SK-N-SH treated with all-trans-retinoic acid at 6 μM for 48 hours (cell line): Measurements from ENCODE around the gene PDGFA.

Source experiments
- ATAC-seq: fragments of 200-7000 bp; cut with Tn5 transposase; 3 replicates; pipeline ENCODE4 v1.9.1; 2020; ENCODE audit warnings: mild to moderate bottlenecking, moderate library complexity
- ARNTL ChIP-seq: fragments of 450-650 bp; formaldehyde crosslinking; IDR thresholded peaks from 2 replicates; pipeline ENCODE4 v1.5.0; 2020; ENCODE audit warnings: low read depth, mild to moderate bottlenecking, moderate library complexity, borderline replicate concordance
- BACH2 ChIP-seq: fragments of 250-450 bp; sonication (Bioruptor Pico); IDR thresholded peaks from 2 replicates; pipeline ENCODE4 v1.9.0; 2021; ENCODE audit warnings: mild to moderate bottlenecking, borderline replicate concordance
- CSDC2 ChIP-seq: fragments of 250-450 bp; sonication (Bioruptor Pico); IDR thresholded peaks from 2 replicates; pipeline ENCODE4 v1.5.0; 2020; ENCODE audit warnings: mild to moderate bottlenecking, moderate library complexity
- ISL1 ChIP-seq: fragments of 250-450 bp; sonication (Bioruptor Pico); IDR thresholded peaks from 2 replicates; pipeline ENCODE4 v2.1.2; 2022; ENCODE audit warnings: mild to moderate bottlenecking, moderate library complexity
- OSR1 ChIP-seq: fragments of 250-450 bp; sonication (Bioruptor Pico); IDR thresholded peaks from 2 replicates; pipeline ENCODE4 v1.8.0; 2022; ENCODE audit warnings: moderate library complexity, mild to moderate bottlenecking, inconsistent platforms
- RARB ChIP-seq: fragments of 250-450 bp; sonication (Bioruptor Pico); IDR thresholded peaks from 2 replicates; pipeline ENCODE4 v1.8.0; 2021; ENCODE audit warnings: mild to moderate bottlenecking, moderate library complexity
- SNAI2 ChIP-seq: fragments of 250-450 bp; sonication (Bioruptor Pico); IDR thresholded peaks from 2 replicates; pipeline ENCODE4 v1.5.0; 2020; ENCODE audit warnings: mild to moderate bottlenecking, moderate library complexity
- TCF4 ChIP-seq: fragments of 250-450 bp; sonication (Bioruptor Pico); IDR thresholded peaks from 2 replicates; pipeline ENCODE4 v1.8.0; 2021; ENCODE audit warnings: mild to moderate bottlenecking, moderate library complexity, borderline replicate concordance
- TOX ChIP-seq: fragments of 250-450 bp; sonication (Bioruptor Pico); IDR thresholded peaks from 2 replicates; pipeline ENCODE4 v1.8.0; 2021; ENCODE audit warnings: mild to moderate bottlenecking, moderate library complexity, borderline replicate concordance
- ZFP30 ChIP-seq: fragments of 450-650 bp; formaldehyde crosslinking; IDR thresholded peaks from 2 replicates; pipeline ENCODE4 v1.5.0; 2022; ENCODE audit warnings: mild to moderate bottlenecking, moderate library complexity
- ZNF565 ChIP-seq: fragments of 450-650 bp; formaldehyde crosslinking; conservative IDR thresholded peaks from 2 replicates; pipeline ENCODE4 v1.5.0; 2020; ENCODE audit warnings: low read depth, mild to moderate bottlenecking, moderate library complexity
- ZNF70 ChIP-seq: fragments of 450-650 bp; formaldehyde crosslinking; IDR thresholded peaks from 2 replicates; pipeline ENCODE4 v1.5.0; 2020; ENCODE audit warnings: mild to moderate bottlenecking, moderate library complexity
- ZNF8 ChIP-seq: fragments of 450-650 bp; formaldehyde crosslinking; IDR thresholded peaks from 2 replicates; pipeline ENCODE4 v1.5.0; 2020; ENCODE audit warnings: mild to moderate bottlenecking, moderate library complexity
- TF ChIP-seq, protein P1 (sequence below): fragments of 250-450 bp; sonication (Bioruptor Pico); IDR thresholded peaks from 2 replicates; pipeline ENCODE4 v1.5.1; 2021; ENCODE audit warnings: mild to moderate bottlenecking, moderate library complexity
- TF ChIP-seq, protein P2 (sequence below): fragments of 250-450 bp; sonication (Bioruptor Pico); IDR thresholded peaks from 2 replicates; pipeline ENCODE4 v1.5.0; 2020; ENCODE audit warnings: mild to moderate bottlenecking, moderate library complexity
- TF ChIP-seq, protein P3 (sequence below): fragments of 250-450 bp; sonication (Bioruptor Pico); IDR thresholded peaks from 2 replicates; pipeline ENCODE4 v1.5.1; 2020; ENCODE audit warnings: low read depth, mild to moderate bottlenecking, moderate library complexity
- TF ChIP-seq, protein P4 (sequence below): fragments of 250-450 bp; sonication (Bioruptor Pico); IDR thresholded peaks from 2 replicates; pipeline ENCODE4 v1.8.0; 2021; ENCODE audit warnings: low read depth, mild to moderate bottlenecking, moderate library complexity, borderline replicate concordance
- TF ChIP-seq, protein P5 (sequence below): fragments of 250-450 bp; sonication (Bioruptor Pico); IDR thresholded peaks from 2 replicates; pipeline ENCODE4 v1.8.0; 2020; ENCODE audit warnings: mild to moderate bottlenecking, moderate library complexity, borderline replicate concordance

PDGFA gene

DNA sequence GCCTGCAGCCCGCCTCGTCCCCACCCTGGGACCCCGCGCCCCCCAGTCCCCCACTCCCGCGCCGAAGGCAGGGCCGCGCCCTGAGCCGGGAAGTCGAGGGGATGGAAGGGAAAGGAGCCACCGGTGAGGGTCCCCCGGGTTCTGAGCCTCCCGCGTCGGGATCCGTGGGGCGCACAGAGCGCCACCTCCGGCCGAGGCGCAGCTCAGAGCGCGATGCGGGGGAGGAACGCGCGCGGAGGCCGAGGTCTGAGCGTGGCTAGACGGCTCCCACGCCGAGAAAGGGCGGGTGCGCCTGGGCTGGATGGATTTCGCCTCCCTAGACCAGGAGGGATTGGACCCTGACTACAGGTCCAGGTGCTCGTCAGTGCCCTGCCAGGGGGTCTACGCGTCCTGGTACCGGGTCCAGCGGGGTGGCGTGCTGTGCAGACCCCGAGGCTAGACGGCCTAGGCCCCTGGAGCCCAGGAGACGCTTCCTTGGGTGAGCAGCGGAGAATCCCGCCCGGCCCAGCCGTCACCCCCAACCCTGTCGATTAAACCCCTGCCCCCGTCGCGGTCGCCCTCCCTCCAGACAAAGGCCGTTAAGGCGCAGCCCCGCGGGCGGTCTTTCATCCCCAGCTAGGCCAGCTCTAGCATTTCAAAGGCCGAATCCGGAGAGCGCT, 986 bp upstream of the PDGFA start:
- no peak for TF ChIP-seq BACH2 (CRISPR knock-in tag)
- TF ChIP-seq, protein P1, sequence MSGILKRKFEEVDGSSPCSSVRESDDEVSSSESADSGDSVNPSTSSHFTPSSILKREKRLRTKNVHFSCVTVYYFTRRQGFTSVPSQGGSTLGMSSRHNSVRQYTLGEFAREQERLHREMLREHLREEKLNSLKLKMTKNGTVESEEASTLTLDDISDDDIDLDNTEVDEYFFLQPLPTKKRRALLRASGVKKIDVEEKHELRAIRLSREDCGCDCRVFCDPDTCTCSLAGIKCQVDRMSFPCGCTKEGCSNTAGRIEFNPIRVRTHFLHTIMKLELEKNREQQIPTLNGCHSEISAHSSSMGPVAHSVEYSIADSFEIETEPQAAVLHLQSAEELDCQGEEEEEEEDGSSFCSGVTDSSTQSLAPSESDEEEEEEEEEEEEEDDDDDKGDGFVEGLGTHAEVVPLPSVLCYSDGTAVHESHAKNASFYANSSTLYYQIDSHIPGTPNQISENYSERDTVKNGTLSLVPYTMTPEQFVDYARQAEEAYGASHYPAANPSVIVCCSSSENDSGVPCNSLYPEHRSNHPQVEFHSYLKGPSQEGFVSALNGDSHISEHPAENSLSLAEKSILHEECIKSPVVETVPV: no peak
- TF ChIP-seq, protein P2, sequence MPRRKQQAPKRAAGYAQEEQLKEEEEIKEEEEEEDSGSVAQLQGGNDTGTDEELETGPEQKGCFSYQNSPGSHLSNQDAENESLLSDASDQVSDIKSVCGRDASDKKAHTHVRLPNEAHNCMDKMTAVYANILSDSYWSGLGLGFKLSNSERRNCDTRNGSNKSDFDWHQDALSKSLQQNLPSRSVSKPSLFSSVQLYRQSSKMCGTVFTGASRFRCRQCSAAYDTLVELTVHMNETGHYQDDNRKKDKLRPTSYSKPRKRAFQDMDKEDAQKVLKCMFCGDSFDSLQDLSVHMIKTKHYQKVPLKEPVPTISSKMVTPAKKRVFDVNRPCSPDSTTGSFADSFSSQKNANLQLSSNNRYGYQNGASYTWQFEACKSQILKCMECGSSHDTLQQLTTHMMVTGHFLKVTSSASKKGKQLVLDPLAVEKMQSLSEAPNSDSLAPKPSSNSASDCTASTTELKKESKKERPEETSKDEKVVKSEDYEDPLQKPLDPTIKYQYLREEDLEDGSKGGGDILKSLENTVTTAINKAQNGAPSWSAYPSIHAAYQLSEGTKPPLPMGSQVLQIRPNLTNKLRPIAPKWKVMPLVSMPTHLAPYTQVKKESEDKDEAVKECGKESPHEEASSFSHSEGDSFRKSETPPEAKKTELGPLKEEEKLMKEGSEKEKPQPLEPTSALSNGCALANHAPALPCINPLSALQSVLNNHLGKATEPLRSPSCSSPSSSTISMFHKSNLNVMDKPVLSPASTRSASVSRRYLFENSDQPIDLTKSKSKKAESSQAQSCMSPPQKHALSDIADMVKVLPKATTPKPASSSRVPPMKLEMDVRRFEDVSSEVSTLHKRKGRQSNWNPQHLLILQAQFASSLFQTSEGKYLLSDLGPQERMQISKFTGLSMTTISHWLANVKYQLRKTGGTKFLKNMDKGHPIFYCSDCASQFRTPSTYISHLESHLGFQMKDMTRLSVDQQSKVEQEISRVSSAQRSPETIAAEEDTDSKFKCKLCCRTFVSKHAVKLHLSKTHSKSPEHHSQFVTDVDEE (CRISPR knock-in tag): no peak
- TF ChIP-seq, protein P3, sequence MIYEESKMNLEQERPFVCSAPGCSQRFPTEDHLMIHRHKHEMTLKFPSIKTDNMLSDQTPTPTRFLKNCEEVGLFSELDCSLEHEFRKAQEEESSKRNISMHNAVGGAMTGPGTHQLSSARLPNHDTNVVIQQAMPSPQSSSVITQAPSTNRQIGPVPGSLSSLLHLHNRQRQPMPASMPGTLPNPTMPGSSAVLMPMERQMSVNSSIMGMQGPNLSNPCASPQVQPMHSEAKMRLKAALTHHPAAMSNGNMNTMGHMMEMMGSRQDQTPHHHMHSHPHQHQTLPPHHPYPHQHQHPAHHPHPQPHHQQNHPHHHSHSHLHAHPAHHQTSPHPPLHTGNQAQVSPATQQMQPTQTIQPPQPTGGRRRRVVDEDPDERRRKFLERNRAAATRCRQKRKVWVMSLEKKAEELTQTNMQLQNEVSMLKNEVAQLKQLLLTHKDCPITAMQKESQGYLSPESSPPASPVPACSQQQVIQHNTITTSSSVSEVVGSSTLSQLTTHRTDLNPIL: no peak
- TF ChIP-seq TOX (CRISPR knock-in tag): no peak
- no peak for TF ChIP-seq CSDC2 (CRISPR knock-in tag)
- no peak for TF ChIP-seq ZNF70 (CRISPR knock-in tag)
- TF ChIP-seq ARNTL (CRISPR knock-in tag): no peak
- no peak for TF ChIP-seq SNAI2 (CRISPR knock-in tag)
- no peak for TF ChIP-seq OSR1 (CRISPR knock-in tag)
- TF ChIP-seq ZNF8 (CRISPR knock-in tag): no peak
- no peak for TF ChIP-seq ISL1 (CRISPR knock-in tag)
- no peak for TF ChIP-seq ZNF565 (CRISPR knock-in tag)
- TF ChIP-seq ZFP30: no peak
- TF ChIP-seq, protein P4, sequence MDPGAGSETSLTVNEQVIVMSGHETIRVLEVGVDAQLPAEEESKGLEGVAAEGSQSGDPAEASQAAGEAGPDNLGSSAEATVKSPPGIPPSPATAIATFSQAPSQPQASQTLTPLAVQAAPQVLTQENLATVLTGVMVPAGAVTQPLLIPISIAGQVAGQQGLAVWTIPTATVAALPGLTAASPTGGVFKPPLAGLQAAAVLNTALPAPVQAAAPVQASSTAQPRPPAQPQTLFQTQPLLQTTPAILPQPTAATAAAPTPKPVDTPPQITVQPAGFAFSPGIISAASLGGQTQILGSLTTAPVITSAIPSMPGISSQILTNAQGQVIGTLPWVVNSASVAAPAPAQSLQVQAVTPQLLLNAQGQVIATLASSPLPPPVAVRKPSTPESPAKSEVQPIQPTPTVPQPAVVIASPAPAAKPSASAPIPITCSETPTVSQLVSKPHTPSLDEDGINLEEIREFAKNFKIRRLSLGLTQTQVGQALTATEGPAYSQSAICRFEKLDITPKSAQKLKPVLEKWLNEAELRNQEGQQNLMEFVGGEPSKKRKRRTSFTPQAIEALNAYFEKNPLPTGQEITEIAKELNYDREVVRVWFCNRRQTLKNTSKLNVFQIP (CRISPR knock-in tag): no peak
- TF ChIP-seq TCF4 (CRISPR knock-in tag): no peak
- no peak for TF ChIP-seq RARB (CRISPR knock-in tag)
- peak; percentile 2; the same call in 1 of the 3 replicates for ATAC-seq

DNA sequence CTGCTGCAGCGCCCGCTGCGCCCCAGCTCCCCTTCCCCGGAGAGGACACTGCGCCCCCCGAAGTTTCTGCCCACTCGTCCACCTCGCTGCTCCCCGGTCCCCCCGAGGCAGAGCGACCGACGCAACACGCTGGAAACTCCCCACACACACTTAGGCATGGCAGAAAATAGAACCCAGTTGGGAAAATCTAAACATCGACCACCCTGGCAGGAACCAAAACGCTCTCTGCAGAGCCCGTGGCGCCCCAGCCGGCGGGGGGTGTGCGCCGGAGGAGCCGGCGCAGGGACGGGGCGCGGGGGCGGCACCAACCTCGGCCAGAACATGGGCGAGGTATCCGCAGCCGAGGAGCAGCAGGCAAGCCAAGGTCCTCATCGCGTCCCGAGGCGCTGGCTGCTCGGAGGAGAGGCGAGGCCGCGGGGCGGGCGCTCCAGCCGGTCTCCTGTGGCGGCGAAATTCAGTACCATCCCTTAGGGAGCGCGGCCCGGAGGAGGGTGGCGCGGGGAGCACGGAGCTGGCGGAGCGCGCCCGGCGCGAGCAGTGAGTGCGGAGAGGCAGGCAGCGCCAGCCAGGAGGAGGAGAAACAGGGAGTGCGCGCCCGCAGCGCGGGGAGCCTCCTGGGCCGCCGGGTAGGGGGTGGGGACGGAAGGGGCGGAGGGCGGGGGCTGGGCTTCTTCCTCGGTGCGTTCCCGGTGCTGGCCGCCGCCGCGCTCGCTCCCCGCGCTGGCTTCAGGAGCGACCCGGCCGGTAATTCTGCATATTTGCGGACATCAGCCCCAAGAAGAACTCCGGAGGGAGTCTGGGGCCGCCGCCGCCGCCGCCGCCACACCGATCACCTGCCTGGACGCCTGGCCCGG, 789 bp downstream of the PDGFA start:
- ATAC-seq: peak; percentile 64
- TF ChIP-seq SNAI2 (CRISPR knock-in tag): no peak

DNA sequence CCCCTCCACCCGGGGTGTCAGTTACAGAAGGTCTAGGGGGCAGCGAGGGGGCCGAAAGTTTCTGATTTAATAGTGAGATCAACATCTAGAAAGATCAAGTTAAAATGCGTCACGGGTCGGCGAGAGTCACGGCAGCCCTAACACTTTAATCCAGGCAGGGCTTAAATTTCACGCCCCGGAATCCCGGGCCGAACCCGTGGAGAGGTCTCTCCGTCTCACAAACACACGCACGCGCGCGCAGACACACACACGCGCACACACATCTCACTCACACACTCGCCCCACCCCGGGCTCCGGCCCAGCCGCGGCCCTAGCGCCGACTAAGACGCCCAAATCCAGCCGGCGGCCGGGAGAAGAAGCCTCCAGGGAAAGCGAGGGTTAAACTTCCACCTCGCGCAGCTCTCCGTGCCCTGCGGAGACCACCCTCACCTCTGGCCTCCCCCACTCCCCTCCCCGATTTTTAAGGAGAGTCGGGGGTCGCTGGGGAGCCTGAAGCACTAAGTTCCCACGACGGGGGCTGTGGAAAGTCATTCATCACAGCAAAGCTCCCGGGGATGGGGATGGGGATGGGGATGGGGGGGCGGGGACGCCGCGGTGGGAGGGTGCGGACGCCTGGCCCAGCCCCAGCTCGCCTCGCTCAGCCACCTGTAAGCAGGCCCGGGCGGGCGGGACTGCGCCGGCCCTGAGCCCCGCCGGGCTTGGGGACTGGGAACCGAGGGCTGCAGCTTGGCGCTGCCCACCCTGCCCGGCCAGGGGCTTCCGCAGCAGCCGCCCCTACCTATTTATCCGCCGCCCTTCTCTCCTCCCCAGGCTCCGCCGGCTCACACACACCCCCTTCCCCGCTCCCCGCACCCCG, 1.6 kb downstream of the PDGFA start:
- TF ChIP-seq TCF4 (CRISPR knock-in tag) (no peak), TOX (CRISPR knock-in tag) (no peak), RARB (CRISPR knock-in tag) (no peak), ZNF565 (CRISPR knock-in tag) (no peak), CSDC2 (CRISPR knock-in tag) (no peak)
- TF ChIP-seq, protein P5, sequence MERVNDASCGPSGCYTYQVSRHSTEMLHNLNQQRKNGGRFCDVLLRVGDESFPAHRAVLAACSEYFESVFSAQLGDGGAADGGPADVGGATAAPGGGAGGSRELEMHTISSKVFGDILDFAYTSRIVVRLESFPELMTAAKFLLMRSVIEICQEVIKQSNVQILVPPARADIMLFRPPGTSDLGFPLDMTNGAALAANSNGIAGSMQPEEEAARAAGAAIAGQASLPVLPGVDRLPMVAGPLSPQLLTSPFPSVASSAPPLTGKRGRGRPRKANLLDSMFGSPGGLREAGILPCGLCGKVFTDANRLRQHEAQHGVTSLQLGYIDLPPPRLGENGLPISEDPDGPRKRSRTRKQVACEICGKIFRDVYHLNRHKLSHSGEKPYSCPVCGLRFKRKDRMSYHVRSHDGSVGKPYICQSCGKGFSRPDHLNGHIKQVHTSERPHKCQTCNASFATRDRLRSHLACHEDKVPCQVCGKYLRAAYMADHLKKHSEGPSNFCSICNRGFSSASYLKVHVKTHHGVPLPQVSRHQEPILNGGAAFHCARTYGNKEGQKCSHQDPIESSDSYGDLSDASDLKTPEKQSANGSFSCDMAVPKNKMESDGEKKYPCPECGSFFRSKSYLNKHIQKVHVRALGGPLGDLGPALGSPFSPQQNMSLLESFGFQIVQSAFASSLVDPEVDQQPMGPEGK (CRISPR knock-in tag): no peak
- peak; percentile 17 for ATAC-seq
